Inferior parietal cortex (tissue), 1 donor: ENCODE results near the gene RGS14.

Experiments used
- DNase-seq: peaks from one replicate; pipeline ENCODE4 v3.0.0-alpha.2; 2016; ENCODE audit errors: extremely low spot score

Gene RGS14

GRCh38 chr5:177378884-177379883 is 21.5 kb downstream of the RGS14 start:
- DNase-seq = peak; percentile 27

- DNase-seq = no peak
These were observed 23.0 kb downstream of the RGS14 start for GRCh38 chr5:177380805-177381126.

GRCh38 chr5:177382423-177383029 is 24.8 kb downstream of the RGS14 start:
- DNase-seq = no peak

GRCh38 chr5:177383181-177383580 is 25.5 kb downstream of the RGS14 start:
- no peak for DNase-seq

GRCh38 chr5:177384134-177384533 is 26.4 kb downstream of the RGS14 start, which contains the start of gene SLC34A1:
SLC34A1 (plus strand) TSS chr5:177384434; CDS start chr5:177385742, 1,308 bp downstream.
- DNase-seq = no peak

- DNase-seq = no peak
These were observed 28.0 kb downstream of the RGS14 start for GRCh38 chr5:177385720-177386119.

- DNase-seq = no peak
These were observed 28.8 kb downstream of the RGS14 start for GRCh38 chr5:177386542-177386941.

- DNase-seq = no peak
These were observed 29.7 kb downstream of the RGS14 start for GRCh38 chr5:177387405-177387804.

- no peak for DNase-seq
These were observed 30.9 kb downstream of the RGS14 start for GRCh38 chr5:177388521-177389052.

GRCh38 chr5:177389241-177390169 is 31.8 kb downstream of the RGS14 start:
- no peak for DNase-seq

- peak; percentile 92 for DNase-seq
These were observed 32.9 kb downstream of the RGS14 start for GRCh38 chr5:177390363-177391300.

- DNase-seq = no peak
These were observed 35.0 kb downstream of the RGS14 start for GRCh38 chr5:177392765-177393164.

GRCh38 chr5:177393206-177393765 is 35.6 kb downstream of the RGS14 start:
- DNase-seq = no peak

- DNase-seq = no peak
These were observed 36.3 kb downstream of the RGS14 start for GRCh38 chr5:177393990-177394389.

- no peak for DNase-seq
These were observed 38.4 kb downstream of the RGS14 start for GRCh38 chr5:177396078-177396477.

GRCh38 chr5:177396807-177397206 is 39.1 kb downstream of the RGS14 start:
- DNase-seq = no peak

- DNase-seq = no peak
These were observed 40.2 kb downstream of the RGS14 start for GRCh38 chr5:177397875-177398390.

GRCh38 chr5:177399997-177400868 is 42.5 kb downstream of the RGS14 start, which contains the start of gene PFN3:
PFN3 (minus strand) TSS chr5:177400661; CDS start chr5:177400576, 85 bp downstream.
- no peak for DNase-seq
